ENCODE data around the gene KDM7A. TPM values are rescaled to one million over a fixed set of nuclear protein-coding genes. Genes with fewer than 3 reads are reported as not detected.

Gene KDM7A
- total and polyA plus RNA-seq, 10 of the 15 experiments (the other 5 are each of a cell fraction or from before 2014, with no cell fraction given), result 0.07 to 0.96 (median 0.74) TPM

DNA sequence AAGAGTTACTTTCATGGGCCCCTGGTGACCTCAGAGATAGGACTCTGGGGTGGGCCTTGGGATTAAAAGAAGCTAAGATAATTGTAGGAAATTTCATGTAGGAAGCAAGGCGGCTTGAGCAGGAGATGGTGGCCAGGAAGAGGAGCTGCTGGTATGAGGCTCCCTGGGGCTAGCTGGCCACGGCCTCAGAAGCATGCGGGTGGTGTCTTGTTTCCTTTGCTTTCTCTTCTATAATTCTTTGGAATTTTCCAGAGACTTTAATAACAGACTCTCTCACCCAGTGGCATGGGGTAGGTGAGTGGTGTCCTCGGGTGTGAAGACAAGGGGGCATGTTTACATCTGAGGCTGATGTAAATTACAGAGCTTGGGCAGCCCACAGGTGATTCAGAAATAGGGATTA, 41.9 kb upstream of the KDM7A start:
- RAD21 ChIA-PET (ENCODE audit: unreplicated experiment), result no interaction called here
- SMC1A ChIA-PET (ENCODE audit: uncharacterized antibody, unreplicated experiment), result interaction anchor here (0.7 kb wide), 1 partner anchor 71 kb away, joined by 4 read pairs; no protein-coding TSS in a partner anchor
- Histone ChIP-seq H3K36me3 (ENCODE audit: control insufficient read depth in 2 of 2, insufficient read depth in 2 of 2, low read length in 1 of 2) (no peaks in the 10 kb centered on the region), H3K4me3 (no peak overlapping the region), H3K9me3 (replicated peaks; ENCODE audit: control insufficient read depth, insufficient read depth, low read length) (peaks cover 21% of the 10 kb centered on the region), H3K27me3 (replicated peaks in 1 of 2; ENCODE audit: control insufficient read depth in 2 of 2, insufficient read depth in 2 of 2, low read length in 1 of 2) (peaks cover 2 to 7% of the 10 kb centered on the region in 2 experiments; a peak in 3 of 4 replicates), H3K27ac (ENCODE audit: control insufficient read depth, insufficient read depth) (no peak overlapping the region), H3K79me2 (ENCODE audit: control insufficient read depth, insufficient read depth, low read length) (no peaks in the 10 kb centered on the region), H3K4me1 (ENCODE audit: control insufficient read depth, insufficient read depth, low read length) (peaks cover 25% of the 10 kb centered on the region), H4K20me1 (ENCODE audit: control insufficient read depth, insufficient read depth) (no peaks in the 10 kb centered on the region), H2AFZ (ENCODE audit: control insufficient read depth, low read depth, low read length) (no peak overlapping the region), H3K4me2 (ENCODE audit: control insufficient read depth, insufficient read depth) (no peak overlapping the region), H3K9ac (ENCODE audit: control insufficient read depth, insufficient read depth, low read length) (no peak overlapping the region)
- CTCF ChIA-PET, result no interaction called here
- no peak for DNase-seq (ENCODE audit: low read depth, low spot score)
- no peak for ATAC-seq
- POLR2A ChIA-PET, result no interaction called here
- TF ChIP-seq CEBPB (IDR thresholded peaks at IDR 0.05; ENCODE audit: borderline replicate concordance in 1 of 2, low read depth in 2 of 2, low read length in 2 of 2) (no peak), MYC (IDR thresholded peaks at IDR 0.05; ENCODE audit: insufficient read depth, insufficient read length, insufficient replicate concordance, low read length, severe bottlenecking) (no peak), SMARCA5 (IDR thresholded peaks at IDR 0.05) (no peak), SIN3A (IDR thresholded peaks at IDR 0.05; ENCODE audit: low read depth, low read length) (no peak)
- intact Hi-C loops (cut with micrococcal nuclease; ENCODE audit: unreplicated experiment) (no loop called here), in situ Hi-C loops (cut with MboI) (no loop called here)
- FAIRE-seq, result no peak
- WGBS (ENCODE audit: insufficient coverage, insufficient replicate concordance, low lambda C conversion rate, missing lambda C conversion rate), result 55% methylated on average over 4 of the region's 4 CpGs
- no TSS peak for BruUV-seq (replicated peaks)

DNA sequence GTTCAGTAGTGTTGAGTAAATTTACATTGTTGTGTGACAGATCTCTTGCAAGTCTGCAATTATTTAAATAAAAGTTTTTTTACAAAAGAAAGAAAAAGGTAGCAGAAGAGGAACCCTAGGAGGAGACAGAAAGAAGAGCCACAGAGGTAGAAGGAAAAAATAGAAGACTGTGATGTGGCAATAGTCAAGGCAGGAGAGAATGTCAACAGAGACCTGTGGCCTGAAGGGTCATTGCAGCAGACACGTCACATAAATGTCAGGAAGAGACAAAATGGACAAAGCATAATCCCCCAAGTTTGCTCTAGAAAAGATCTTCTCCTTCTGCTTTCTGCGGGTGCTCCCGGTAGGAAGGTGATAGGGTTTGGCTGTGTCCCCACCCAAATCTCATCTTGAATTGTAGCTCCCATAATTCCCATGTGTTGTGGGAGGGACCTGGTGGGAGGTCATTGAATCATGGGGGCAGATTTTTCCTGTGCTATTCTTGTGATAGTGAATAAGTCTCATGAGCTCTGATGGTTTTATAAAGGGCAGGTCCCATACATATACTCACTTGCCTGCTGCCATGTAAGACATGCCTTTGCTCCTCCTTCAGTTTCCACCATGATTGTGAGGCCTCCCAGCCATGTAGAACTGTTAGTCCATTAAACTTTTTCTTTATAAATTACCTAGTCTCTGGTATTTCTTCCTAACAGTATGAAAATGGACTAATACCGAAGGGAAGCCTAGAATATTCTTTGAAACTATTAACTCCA, 41.1 kb upstream of the KDM7A start:
- POLR2A ChIA-PET, result no interaction called here
- WGBS (ENCODE audit: insufficient coverage, insufficient replicate concordance, low lambda C conversion rate, missing lambda C conversion rate), result 93% methylated on average over 4 of the region's 4 CpGs
- no peak for TF ChIP-seq ZNF274 (IDR thresholded peaks at IDR 0.05; ENCODE audit: insufficient read depth, insufficient read length)
- TF ChIP-seq NR2C1 (IDR thresholded peaks at IDR 0.05), result no peak
- TF ChIP-seq NFYB (IDR thresholded peaks at IDR 0.05; ENCODE audit: insufficient read depth, low read depth, low read length), result no peak
- no peak overlapping the region for H3K27ac ChIP-seq (ENCODE audit: control insufficient read depth, insufficient read depth)
- ATAC-seq (no peak), FAIRE-seq (no peak), DNase-seq (ENCODE audit: low read depth, low spot score) (no peak)
- RAD21 ChIA-PET (ENCODE audit: unreplicated experiment), result no interaction called here
- no TSS peak for BruUV-seq (replicated peaks)
- intact Hi-C loops (cut with micrococcal nuclease; ENCODE audit: unreplicated experiment) (no loop called here), in situ Hi-C loops (cut with MboI) (no loop called here)
- H3K27me3 ChIP-seq (replicated peaks in 1 of 2; ENCODE audit: control insufficient read depth in 2 of 2, insufficient read depth in 2 of 2, low read length in 1 of 2), result peaks cover 2 to 7% of the 10 kb centered on the region in 2 experiments; a peak in 3 of 4 replicates
- H3K4me1 ChIP-seq (ENCODE audit: control insufficient read depth, insufficient read depth, low read length), result peaks cover 25% of the 10 kb centered on the region
- no peaks in the 10 kb centered on the region for H4K20me1 ChIP-seq (ENCODE audit: control insufficient read depth, insufficient read depth)
- SMC1A ChIA-PET (ENCODE audit: uncharacterized antibody, unreplicated experiment), result no interaction called here
- H3K4me2 ChIP-seq (ENCODE audit: control insufficient read depth, insufficient read depth), result no peak overlapping the region
- H3K9me3 ChIP-seq (replicated peaks; ENCODE audit: control insufficient read depth, insufficient read depth, low read length), result peaks cover 21% of the 10 kb centered on the region
- H3K4me3 ChIP-seq, result no peak overlapping the region
- no peaks in the 10 kb centered on the region for H3K36me3 ChIP-seq (ENCODE audit: control insufficient read depth in 2 of 2, insufficient read depth in 2 of 2, low read length in 1 of 2)
- CTCF ChIA-PET, result no interaction called here
- no peaks in the 10 kb centered on the region for H3K79me2 ChIP-seq (ENCODE audit: control insufficient read depth, insufficient read depth, low read length)
- H2AFZ ChIP-seq (ENCODE audit: control insufficient read depth, low read depth, low read length), result no peak overlapping the region
- no peak overlapping the region for H3K9ac ChIP-seq (ENCODE audit: control insufficient read depth, insufficient read depth, low read length)

Measured in GM12878 (cell line).